Lower leg skin (tissue), 4 donors: Measurements from ENCODE around the gene CD164L2. TPM values are rescaled to one million over a fixed set of nuclear protein-coding genes. Genes with fewer than 3 reads are reported as not detected.

Source experiments
- DNase-seq, 2 donors: peaks; one replicate each; pipeline ENCODE4 v3.0.0-alpha.2; 2019; ENCODE audit warnings: low spot score in 2 of 2
- H3K4me3 ChIP-seq: fragments of 200-600 bp; sonication (generic); 2 replicates; pipeline ENCODE4 v1.5.1; 2017; ENCODE audit warnings: mild to moderate bottlenecking, low read depth; ENCODE audit not compliant: poor library complexity, severe bottlenecking
- POLR2A ChIP-seq, 2 donors: fragments of 450-650 bp; IDR thresholded peaks; one replicate each; pipeline ENCODE4 v1.6.1; 2016 to 2017; ENCODE audit warnings: antibody characterized with exemption in 2 of 2, mild to moderate bottlenecking in 1 of 2, moderate library complexity in 1 of 2
- WGBS, 2 donors: methylation state at CpG; one replicate each; pipeline ENCODE4 v1.1.5; 2018; 5-methylcytosine and 5-hydroxymethylcytosine counted together
- intact Hi-C: fragments of 100-400 bp; cut with DNase I; formaldehyde crosslinking; loops from one replicate; pipeline ENCODE4 v1.15.0; 2023; ENCODE audit warnings: low total_unique reads
- total RNA-seq, 4 donors: library from RNA; depleted of rRNA; stranded (reverse); fragments of >200 nt; gene quantifications; one replicate each; pipeline ENCODE4 v1.1.0, GENCODE V29; 2016
- TF ChIP-seq, protein P1 (sequence below), 3 donors: fragments of 450-650 bp; IDR thresholded peaks; one replicate each; pipeline ENCODE4 v1.5.1; 2016; ENCODE audit warnings: antibody characterized with exemption in 3 of 3, mild to moderate bottlenecking in 3 of 3, moderate library complexity in 2 of 3

The CD164L2 gene
- total RNA-seq, 4 donors from 2014 or later = 4.3 to 12.0 (median 10.0) TPM

DNA sequence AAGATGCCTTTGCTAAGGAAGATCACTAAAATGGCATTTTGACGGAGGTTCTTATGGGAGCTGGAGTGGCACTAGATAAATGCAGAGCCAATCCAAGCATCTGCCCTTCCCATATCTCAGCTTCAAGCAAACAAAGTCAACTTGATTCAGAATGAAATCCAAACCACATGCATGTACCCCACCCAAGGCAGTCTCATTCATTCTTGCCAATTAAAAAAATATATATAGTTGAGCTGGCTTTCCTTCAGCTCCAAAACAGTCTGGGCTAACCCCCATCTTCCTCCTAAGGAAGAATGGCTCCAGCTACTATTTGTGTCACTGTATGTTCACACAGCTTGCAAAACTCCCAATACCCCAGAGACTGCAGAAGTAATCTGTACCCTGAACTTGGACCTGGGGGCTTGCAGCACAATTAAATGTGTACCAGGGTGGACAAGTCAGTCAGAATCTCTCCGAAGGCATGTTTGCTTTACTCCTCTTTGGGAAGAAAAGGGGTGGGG is 44.7 kb upstream of the CD164L2 start:
- intact Hi-C loops = no loop called here
- TF ChIP-seq, protein P1, sequence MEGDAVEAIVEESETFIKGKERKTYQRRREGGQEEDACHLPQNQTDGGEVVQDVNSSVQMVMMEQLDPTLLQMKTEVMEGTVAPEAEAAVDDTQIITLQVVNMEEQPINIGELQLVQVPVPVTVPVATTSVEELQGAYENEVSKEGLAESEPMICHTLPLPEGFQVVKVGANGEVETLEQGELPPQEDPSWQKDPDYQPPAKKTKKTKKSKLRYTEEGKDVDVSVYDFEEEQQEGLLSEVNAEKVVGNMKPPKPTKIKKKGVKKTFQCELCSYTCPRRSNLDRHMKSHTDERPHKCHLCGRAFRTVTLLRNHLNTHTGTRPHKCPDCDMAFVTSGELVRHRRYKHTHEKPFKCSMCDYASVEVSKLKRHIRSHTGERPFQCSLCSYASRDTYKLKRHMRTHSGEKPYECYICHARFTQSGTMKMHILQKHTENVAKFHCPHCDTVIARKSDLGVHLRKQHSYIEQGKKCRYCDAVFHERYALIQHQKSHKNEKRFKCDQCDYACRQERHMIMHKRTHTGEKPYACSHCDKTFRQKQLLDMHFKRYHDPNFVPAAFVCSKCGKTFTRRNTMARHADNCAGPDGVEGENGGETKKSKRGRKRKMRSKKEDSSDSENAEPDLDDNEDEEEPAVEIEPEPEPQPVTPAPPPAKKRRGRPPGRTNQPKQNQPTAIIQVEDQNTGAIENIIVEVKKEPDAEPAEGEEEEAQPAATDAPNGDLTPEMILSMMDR (IDR thresholded peaks at IDR 0.05) = no peak
- no peak for TF ChIP-seq POLR2A (IDR thresholded peaks at IDR 0.05)
- WGBS, 2 donors = 50 to 66% methylated on average over 2 of the region's 2 CpGs
- no peak overlapping the region for H3K4me3 ChIP-seq
- DNase-seq = no peak

DNA sequence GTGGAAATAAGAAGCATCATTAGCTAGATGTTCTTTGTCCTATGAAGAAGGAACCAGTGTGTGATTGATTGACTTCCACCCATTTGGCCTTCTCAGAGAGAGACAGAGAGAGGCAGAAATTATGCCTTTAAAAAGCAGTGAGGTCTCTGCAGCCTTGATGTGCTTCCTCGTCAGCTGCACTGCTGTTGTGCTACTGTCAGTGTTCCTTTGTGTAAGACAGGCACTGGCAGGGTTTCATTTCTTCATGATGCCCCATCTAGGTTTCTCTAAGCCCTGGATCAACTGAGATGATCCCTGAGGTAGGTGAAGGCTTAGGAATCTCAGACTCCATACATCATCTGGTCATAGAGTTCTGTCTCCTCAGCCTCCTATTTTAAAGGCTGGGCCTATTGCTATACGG is 44.2 kb upstream of the CD164L2 start:
- WGBS, 2 donors = 64 to 69% methylated on average over 2 of the region's 2 CpGs
- intact Hi-C loops = no loop called here
- DNase-seq = no peak
- TF ChIP-seq POLR2A (IDR thresholded peaks at IDR 0.05) = no peak
- TF ChIP-seq, protein P1 (IDR thresholded peaks at IDR 0.05) = no peak
- no peak overlapping the region for H3K4me3 ChIP-seq

DNA sequence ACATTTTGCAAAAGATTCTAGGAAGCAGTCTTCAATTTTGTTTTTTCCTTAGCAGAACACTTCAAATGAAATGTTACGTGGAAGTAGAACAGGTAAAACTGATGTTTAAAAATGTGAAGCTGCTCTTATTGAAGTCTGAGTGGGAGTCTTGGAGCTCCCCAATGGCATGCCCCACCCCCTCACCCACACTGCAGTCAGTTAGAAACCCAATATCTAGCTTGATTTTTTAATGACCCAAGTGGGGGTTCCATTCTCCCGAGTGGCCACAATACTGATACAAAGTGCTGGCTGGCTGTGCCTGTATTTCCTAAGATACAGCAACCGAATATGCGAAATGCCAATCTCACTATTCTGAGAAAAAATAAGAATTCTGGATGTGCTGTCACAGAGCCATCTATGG is 40.6 kb upstream of the CD164L2 start:
- no peak overlapping the region for H3K4me3 ChIP-seq
- DNase-seq = no peak
- intact Hi-C loops = no loop called here
- WGBS, 2 donors = 75 to 85% methylated on average over 4 of the region's 4 CpGs
- TF ChIP-seq, protein P1 (IDR thresholded peaks at IDR 0.05) = no peak
- no peak for TF ChIP-seq POLR2A (IDR thresholded peaks at IDR 0.05)

DNA sequence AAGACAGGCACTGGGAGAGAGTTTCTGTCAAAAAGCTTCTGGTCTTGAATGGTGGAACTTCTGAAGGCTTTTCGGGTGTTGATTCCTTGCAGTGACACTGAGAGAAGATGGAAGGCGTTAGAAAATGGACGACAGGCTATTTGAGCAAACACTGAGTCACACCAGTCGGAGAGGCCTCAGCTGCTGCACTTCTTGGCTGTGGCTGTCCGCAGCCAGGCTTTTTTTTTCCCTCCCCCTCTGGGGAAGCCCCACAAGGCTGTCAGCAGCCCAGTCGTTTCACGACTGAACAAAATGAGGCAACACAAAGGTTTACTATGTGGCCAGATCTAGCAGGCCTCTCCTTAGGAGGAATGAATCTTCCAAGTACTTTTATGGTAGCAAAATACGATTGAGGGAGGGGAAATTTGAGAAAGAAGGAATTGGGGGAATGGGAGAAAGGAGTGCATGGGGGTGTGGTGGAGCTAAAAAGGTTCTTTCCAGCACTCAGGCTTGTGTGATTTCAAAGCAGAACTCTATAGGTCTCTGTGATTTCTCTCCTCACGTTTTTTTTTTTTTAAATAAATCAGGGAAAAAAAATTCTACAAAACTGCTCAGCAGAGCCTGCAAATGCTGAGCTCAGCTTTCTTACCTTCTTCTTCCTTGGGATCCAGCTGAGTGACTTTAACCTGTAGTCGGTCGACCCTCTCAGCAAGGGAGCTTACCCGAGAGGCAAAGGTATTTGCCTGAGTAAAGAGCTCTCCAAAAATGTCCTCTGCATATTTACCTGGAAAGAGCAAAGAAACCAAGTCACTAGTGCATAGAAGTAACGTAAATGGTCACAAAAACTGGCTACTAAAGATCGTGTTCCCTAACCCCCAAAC is 35.4 kb upstream of the CD164L2 start:
- intact Hi-C loops = no loop called here
- DNase-seq = peak in 1 of 2 donors; percentile 56
- WGBS, 2 donors = 39 to 46% methylated on average over 14 of the region's 14 CpGs
- no peak overlapping the region for H3K4me3 ChIP-seq
- no peak for TF ChIP-seq POLR2A (IDR thresholded peaks at IDR 0.05)
- TF ChIP-seq, protein P1 (IDR thresholded peaks at IDR 0.05) = no peak

DNA sequence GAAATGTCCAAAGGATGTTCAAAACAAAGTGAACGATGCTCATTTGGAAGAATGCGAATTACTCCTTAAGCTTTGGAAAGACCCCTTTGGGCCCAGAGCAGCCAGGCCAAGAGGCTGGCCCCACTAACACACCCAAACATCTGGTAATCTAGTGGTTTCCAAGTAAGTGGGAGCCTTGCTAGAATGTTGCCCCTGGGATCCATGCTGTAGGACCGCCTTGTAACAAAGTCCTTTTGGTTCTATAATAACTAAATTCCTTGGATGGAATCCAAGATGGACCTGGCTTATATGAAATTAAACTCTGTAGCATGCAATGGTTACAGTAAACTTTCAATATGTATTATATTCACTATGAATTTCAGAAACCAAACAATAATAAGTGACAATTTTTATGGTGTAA is 34.6 kb upstream of the CD164L2 start:
- DNase-seq = no peak
- intact Hi-C loops = no loop called here
- TF ChIP-seq, protein P1 (IDR thresholded peaks at IDR 0.05) = no peak
- TF ChIP-seq POLR2A (IDR thresholded peaks at IDR 0.05) = no peak
- H3K4me3 ChIP-seq = no peak overlapping the region
- 71 to 84% methylated on average over 3 of the region's 3 CpGs for WGBS, 2 donors
